Lower lobe of right lung (tissue), 2 donors: Measurements from ENCODE around the gene HRG. TPM values are rescaled to one million over a fixed set of nuclear protein-coding genes. Genes with fewer than 3 reads are reported as not detected.
"Not testable (repeated sequence)": the region's sequence is repeated elsewhere in the genome, so short reads cannot be mapped to it uniquely, and the experiment has no call there.

ENCODE experiments used
- ATAC-seq, 2 donors: fragments of 200-7000 bp; cut with Tn5 transposase; one replicate each; pipeline ENCODE4 v1.9.1; 2020 to 2022; ENCODE audit warnings: mild to moderate bottlenecking in 2 of 2, moderate library complexity in 2 of 2
- DNase-seq: peaks from one replicate; pipeline ENCODE4 v3.0.0-alpha.2; 2020
- H3K27ac ChIP-seq: fragments of 200-600 bp; one replicate; pipeline ENCODE4 v1.8.0; 2022
- H3K27me3 ChIP-seq: fragments of 200-600 bp; one replicate; pipeline ENCODE4 v1.8.0; 2022; ENCODE audit warnings: low read depth
- H3K36me3 ChIP-seq: fragments of 200-600 bp; one replicate; pipeline ENCODE4 v1.8.0; 2022; ENCODE audit warnings: mild to moderate bottlenecking
- H3K4me1 ChIP-seq: fragments of 200-600 bp; one replicate; pipeline ENCODE4 v1.8.0; 2022
- H3K4me3 ChIP-seq: fragments of 200-600 bp; one replicate; pipeline ENCODE4 v1.8.0; 2022; ENCODE audit warnings: mild to moderate bottlenecking
- H3K9me3 ChIP-seq: fragments of 200-600 bp; one replicate; pipeline ENCODE4 v1.8.0; 2022
- intact Hi-C: fragments of 100-400 bp; cut with DNase I; formaldehyde crosslinking; loops from one replicate; pipeline ENCODE4 v1.11.0; 2022
- total RNA-seq: library from RNA; stranded (reverse); fragmentation: NEBNext Ultra II Directional; extraction: Animal tissue kit (Norgen Biotek cat#: 25700); gene quantifications from one replicate; pipeline ENCODE4 v1.2.1, GENCODE V29; 2021
- TF ChIP-seq, protein P1 (sequence below): fragments of 200-600 bp; IDR thresholded peaks from one replicate; pipeline ENCODE4 v1.8.0; 2022; ENCODE audit warnings: antibody characterized with exemption, mild to moderate bottlenecking
- donor health status: DM: no; HTN: yes; CAD: no; lungs with severe emphysema.

HRG gene
- total RNA-seq, 1 donor from 2014 or later = not detected

DNA sequence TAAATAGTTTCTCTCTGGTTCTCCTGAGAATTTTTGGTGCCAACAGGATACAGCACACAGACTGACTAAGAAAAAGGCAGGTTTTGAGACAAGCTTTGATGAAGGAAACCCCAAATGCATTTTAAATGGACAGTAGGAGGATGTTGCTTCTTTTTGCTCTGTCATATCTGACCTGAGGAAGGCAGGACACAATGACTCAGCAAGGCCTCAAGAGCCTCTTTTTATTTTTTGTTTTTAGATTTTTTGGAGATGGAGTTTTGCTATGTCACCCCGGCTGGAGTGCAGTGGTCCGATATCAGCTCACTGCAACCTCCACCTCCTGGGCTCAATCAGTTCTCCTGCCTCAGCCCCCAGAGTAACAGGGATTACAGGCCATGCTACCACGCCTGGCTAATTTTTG lies 34.5 kb downstream of the HRG start:
- Histone ChIP-seq H3K4me3 (no peak overlapping the region), H3K27ac (no peak overlapping the region), H3K36me3 (no peaks in the 10 kb centered on the region), H3K4me1 (no peaks in the 10 kb centered on the region), H3K27me3 (no peaks in the 10 kb centered on the region), H3K9me3 (no peaks in the 10 kb centered on the region)
- TF ChIP-seq, protein P1, sequence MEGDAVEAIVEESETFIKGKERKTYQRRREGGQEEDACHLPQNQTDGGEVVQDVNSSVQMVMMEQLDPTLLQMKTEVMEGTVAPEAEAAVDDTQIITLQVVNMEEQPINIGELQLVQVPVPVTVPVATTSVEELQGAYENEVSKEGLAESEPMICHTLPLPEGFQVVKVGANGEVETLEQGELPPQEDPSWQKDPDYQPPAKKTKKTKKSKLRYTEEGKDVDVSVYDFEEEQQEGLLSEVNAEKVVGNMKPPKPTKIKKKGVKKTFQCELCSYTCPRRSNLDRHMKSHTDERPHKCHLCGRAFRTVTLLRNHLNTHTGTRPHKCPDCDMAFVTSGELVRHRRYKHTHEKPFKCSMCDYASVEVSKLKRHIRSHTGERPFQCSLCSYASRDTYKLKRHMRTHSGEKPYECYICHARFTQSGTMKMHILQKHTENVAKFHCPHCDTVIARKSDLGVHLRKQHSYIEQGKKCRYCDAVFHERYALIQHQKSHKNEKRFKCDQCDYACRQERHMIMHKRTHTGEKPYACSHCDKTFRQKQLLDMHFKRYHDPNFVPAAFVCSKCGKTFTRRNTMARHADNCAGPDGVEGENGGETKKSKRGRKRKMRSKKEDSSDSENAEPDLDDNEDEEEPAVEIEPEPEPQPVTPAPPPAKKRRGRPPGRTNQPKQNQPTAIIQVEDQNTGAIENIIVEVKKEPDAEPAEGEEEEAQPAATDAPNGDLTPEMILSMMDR = no peak
- ATAC-seq (no peak), DNase-seq (no peak)
- intact Hi-C loops = no loop called here

DNA sequence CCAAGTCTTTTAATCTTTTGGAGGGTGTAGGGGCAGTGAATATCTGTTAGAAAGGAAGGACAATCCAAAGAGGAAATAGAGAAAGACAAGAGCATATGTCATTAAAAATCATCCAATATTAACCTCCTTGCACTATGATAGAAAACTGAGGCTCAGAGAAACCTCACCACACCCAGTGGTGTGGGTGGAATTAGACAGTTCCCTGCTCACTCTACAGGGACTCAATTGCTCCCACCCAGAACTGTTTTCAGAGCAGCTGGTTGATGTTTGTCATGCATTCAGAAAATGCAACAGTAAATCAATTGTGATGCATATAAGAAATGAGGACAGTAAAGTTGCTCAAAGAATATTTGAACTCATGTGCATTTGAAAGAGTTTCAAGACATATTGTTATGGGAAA lies 36.6 kb downstream of the HRG start:
- H3K9me3 ChIP-seq, H3K36me3 ChIP-seq, ATAC-seq, H3K27me3 ChIP-seq, H3K4me3 ChIP-seq, H3K4me1 ChIP-seq, H3K27ac ChIP-seq, intact Hi-C loops, DNase-seq: not testable (repeated sequence)

DNA sequence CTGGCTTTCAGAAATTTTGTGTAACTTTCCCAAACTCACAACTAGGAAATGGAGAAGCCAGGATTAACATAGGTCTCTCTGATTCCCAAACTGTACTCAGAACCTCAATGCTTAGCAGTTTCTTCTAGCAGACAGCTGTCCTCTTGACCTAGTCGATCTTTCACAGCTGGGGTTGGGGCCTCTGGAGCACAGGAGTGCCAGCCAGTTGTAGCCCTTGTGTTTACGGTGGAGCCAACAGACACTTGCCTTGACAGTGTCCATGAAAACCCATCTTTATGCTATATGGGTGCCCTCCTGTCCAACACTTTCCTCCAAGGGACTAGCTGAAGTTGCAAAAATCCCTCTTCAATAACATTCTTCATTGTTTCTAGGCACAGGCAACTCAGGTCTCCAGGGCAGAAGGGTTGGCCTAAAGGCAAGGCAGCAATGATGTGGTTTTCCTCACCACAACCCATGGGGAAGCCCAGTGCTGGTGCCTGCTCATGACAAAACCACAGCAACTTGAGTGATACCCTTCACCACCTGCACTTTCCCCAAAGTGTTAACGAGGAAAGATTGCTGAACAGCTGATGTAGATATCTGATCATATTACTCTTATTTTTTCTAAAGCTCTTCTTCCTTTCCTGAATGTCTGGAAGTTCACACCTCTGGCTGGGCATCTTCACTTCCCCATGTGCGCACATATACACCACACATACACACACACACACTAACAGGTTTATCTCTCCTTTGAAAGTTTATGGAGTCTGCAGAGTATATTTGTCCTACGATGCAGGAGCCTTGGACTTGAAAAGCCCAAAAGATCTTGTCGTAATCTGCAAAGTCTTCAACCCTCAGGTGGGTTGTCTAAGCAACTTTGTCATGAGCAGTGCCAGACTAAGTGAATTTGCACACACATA lies 40.3 kb downstream of the HRG start:
- Histone ChIP-seq H3K4me3 (no peak overlapping the region), H3K4me1 (no peaks in the 10 kb centered on the region), H3K36me3 (no peaks in the 10 kb centered on the region), H3K27me3 (no peaks in the 10 kb centered on the region), H3K27ac (no peak overlapping the region), H3K9me3 (no peaks in the 10 kb centered on the region)
- no peak for DNase-seq
- no peak for ATAC-seq
- intact Hi-C loops = no loop called here
- TF ChIP-seq, protein P1 = no peak

DNA sequence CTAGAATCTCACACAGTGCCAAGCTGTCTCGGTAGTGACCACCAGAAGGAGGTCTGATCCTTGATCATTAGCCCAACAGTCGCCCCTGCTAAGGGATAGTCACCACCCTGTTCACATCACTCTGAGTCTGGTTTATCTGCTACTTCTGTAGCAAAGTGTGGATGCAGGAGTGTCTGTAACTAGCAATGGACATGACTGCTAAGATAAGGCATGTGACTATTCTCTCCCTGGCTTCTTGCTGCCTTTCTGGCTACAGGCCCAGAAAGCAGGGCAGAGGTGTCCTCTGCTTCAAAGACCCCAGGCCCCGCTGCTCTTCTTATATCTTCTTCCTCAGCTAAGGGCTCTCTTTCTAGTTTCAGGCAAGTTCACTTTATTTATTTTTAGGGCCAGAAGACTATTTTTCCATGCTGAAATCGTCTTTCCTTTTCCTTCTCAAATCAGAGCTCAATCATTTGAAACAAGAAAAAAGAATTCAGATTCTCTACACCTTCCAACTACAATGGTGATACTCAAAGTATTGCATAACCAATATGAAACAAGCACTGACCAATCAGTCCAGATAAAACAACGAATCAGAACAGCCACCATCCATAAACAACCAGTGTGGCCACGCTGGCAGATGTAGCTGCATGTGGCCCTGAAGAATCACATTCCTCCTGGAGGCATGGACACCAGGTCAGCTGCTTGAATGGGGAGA lies 43.3 kb downstream of the HRG start:
- intact Hi-C loops = no loop called here
- ATAC-seq = no peak
- TF ChIP-seq, protein P1 = no peak
- H3K27me3 ChIP-seq = no peaks in the 10 kb centered on the region
- H3K9me3 ChIP-seq = no peaks in the 10 kb centered on the region
- DNase-seq = no peak
- H3K4me3 ChIP-seq = no peak overlapping the region
- H3K36me3 ChIP-seq = no peaks in the 10 kb centered on the region
- H3K27ac ChIP-seq = no peak overlapping the region
- no peaks in the 10 kb centered on the region for H3K4me1 ChIP-seq

DNA sequence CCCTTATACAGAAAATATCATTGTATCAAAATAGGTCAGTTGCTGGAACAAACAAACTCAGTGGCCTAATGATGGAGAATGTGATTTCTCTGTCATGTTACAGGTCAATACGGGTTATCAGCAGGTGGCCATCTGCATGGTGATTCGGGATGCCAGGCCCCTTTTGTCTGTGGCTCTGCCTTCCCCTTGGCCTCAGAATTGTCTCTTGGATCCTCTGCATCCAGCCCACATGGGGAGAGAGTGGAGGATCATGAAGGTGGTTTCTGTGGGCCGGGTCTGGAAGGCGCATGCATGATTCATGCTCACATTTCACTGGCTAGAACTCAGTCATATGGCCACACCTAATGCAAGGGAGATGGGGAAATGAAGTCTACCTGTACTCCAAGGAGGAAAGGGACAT lies 44.9 kb downstream of the HRG start:
- H3K9me3 ChIP-seq, H3K27ac ChIP-seq, DNase-seq, H3K36me3 ChIP-seq, H3K4me1 ChIP-seq, ATAC-seq, H3K4me3 ChIP-seq, H3K27me3 ChIP-seq, intact Hi-C loops: not testable (repeated sequence)

DNA sequence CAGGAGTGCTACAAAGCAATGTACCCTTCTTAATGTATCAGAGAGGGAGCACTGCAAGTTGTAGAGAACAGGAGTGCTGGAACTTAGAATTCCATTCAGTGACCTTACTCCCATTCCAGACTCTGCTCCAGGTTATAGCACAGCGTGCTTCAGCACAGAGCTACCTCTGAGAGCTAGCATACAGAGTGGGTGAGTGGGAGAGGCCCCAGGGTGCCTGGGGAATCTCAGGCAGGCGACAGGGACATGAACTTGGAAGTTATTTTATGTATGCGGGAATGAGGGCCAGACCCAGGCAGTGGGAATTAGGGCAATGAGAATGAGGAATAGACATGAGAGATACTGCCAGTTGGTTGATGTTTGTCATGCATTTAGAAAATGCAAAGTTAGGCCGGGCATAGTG lies 47.7 kb downstream of the HRG start:
- TF ChIP-seq, protein P1 = no peak
- no peak overlapping the region for H3K27ac ChIP-seq
- no peaks in the 10 kb centered on the region for H3K4me1 ChIP-seq
- no peak for DNase-seq
- no peak overlapping the region for H3K4me3 ChIP-seq
- no peaks in the 10 kb centered on the region for H3K9me3 ChIP-seq
- no peaks in the 10 kb centered on the region for H3K36me3 ChIP-seq
- ATAC-seq = no peak
- intact Hi-C loops = no loop called here
- H3K27me3 ChIP-seq = no peaks in the 10 kb centered on the region
